ENCODE measurements around the gene JUN.

The JUN gene

DNA sequence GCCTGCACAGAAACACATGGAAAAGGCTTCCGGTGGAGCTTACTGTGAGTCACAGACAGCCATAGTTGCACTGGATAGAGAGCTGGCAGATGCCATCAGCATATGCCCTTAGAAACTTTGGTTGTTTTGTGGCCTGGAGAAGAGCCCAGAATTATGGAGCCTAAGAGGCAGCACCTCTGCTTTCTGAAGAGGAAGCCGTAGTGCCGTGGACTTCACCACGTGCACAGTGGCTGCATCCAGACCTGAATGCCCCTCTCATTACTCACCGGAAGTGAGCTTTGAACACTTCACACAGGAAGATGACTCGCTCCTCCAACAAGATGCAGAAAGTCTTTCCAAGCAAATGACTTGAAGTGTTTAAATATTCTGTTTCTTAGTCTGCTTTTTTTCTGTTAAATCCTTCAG is 28.4 kb downstream of the JUN start:
- peak; percentile 76 for DNase-seq (ENCODE audit: low spot score)

GRCh38 chr1:58754683-58755467 is 29.0 kb downstream of the JUN start:
- peak; percentile 52 for DNase-seq (ENCODE audit: low spot score)

DNA sequence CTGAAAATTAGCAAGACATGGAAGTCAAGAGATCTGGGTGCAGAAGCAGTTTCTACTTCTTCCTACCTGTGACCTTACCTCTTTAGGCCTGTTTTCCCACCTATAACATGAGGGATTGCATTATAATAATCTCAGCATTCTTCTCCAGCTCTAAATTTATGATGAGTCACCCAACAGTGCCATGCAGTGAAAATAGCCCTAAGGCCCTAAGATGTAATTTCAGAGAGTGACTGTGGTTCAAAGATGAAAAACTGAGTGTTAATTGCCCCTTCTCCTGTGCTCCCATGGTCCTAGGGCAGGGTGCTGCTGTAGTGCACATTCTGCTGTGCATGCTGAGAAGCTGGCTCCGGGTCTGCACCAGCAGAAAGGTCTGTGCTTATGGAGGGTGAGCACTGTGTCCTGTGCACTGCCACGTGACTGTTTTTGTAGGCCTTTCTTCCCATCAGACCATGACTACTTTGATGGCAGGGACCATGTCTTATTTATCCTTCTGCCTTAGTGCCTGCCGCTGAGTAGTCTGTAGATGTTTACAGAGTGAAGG is 29.7 kb downstream of the JUN start:
- no peak for DNase-seq (ENCODE audit: low spot score)

DNA sequence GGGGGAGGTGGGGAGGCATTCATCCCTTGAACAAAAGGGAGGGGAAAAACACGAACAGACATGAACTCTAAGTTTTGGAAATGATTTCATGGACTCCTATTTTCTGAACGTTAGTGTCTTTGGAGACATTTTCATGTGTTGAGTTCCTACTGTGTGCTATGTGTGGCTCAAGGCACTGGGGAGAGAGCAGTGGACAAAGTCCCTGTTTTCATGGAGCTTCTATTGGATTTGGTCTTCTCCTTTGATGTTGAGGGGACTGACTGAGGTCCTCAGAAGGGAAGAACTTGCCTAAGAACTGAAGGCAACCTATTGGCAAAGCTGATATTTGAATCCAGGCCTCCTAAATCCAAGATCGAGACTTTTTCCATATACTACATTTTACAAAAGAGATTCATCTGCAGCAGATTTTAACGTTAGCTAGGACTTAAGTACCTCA is 30.4 kb downstream of the JUN start:
- DNase-seq (ENCODE audit: low spot score), result no peak

DNA sequence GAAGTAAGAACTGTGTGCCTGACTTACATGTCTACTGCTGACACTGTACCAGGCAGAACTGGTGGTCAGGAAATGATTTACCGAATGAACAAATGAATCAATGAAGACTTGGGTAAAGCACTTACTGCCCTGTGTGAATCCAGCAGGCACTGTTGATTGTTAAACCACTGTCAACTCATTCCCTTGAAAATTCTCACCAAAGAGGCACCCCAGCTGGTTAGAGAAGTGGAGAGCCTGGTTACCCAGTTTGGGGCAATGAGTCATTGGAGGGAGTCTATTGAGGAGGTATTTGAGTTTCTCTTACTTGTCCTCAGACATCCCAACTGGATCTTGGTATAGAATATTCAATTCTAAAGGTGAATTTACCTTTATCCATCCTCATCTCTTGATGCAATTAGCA is 34.2 kb downstream of the JUN start:
- DNase-seq (ENCODE audit: low spot score), result no peak

GRCh38 chr1:58748666-58749065 is 35.2 kb downstream of the JUN start:
- DNase-seq (ENCODE audit: low spot score), result no peak

DNA sequence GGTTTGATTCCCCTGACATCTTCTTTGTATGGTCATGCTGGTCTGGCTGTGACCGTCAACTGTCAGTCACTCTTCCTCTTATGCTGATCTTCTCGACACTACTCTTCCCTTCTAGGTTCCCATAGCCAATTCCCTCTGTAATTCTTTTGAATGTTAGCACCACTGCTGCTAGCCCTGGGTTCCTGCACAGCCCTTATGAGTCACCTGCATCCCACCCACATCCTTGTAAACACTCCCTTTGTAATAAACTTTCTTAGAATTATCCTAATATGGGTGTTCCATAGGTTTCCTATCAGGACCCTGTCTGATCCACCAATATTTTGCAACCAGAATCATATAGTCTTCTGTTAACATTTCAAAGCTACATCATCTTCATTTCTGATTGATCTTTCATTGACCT is 37.1 kb downstream of the JUN start:
- no peak for DNase-seq (ENCODE audit: low spot score)

DNA sequence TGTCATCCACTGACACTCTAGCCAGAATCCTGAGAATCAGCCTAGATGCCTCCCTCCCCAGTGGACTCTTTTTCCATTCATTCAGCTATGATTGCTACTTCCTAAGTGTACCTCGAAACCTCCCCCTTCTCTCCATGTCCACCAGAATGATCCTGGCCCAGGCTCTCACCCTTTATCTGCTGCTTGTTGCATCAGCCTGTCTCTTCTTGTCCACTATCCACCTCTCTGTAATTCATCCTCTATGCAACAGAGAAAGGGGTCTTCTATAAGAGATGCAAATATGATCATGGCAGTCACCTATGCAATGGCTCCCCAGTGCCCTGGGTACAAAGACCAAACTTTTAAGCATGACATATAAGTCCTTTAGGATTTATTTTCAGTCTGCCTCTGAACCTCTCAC is 37.7 kb downstream of the JUN start:
- no peak for DNase-seq (ENCODE audit: low spot score)

GRCh38 chr1:58745666-58746065 is 38.2 kb downstream of the JUN start:
- DNase-seq (ENCODE audit: low spot score), result no peak

GRCh38 chr1:58745117-58745516 is 38.7 kb downstream of the JUN start:
- DNase-seq (ENCODE audit: low spot score), result no peak

GRCh38 chr1:58741678-58742553 is 41.9 kb downstream of the JUN start:
- no peak for DNase-seq (ENCODE audit: low spot score)

- peak; percentile 71 for DNase-seq (ENCODE audit: low spot score)
Observed at GRCh38 chr1:58739856-58740466, 43.9 kb downstream of the JUN start.

DNA sequence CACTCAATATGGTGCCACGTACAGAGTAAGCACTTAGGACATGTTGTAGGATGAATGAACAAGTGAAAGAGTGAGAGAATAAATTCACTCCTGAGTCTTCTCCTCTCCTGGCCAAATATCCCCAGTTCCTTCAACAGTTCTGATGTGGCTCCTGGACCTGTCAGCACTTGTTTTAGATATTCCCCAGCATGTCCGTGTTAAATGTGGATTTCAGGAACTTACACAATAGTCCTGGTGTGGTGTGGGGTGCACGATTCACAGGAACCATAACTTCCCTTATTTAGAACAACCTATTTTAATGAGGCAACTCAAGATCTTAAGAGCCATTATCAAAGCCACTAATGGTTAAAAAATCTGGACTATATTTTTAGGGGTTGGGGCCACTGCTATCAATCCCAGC is 45.0 kb downstream of the JUN start:
- no peak for DNase-seq (ENCODE audit: low spot score)

- no peak for DNase-seq (ENCODE audit: low spot score)
Observed at GRCh38 chr1:58735586-58735985, 48.3 kb downstream of the JUN start.

DNA sequence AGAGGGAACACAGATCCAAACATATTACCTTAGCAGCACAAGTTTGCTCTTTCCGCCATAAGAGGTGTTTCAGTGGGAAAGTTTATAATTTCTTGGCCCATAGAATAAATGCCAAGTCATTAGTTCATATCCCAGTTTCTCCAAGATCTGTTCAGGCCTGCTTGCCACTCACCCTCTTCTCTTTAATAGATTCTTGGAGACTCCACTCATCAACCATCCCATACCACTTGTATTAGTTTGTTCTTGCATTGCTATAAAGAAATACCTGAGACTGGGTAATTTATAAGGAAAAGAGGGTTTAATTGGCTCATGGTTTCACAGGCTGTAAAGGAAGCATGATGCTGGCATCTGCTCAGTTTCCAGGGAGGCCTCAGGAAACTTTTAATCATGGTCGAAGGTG is 49.2 kb downstream of the JUN start:
- DNase-seq (ENCODE audit: low spot score), result no peak

GRCh38 chr1:58732087-58732775 is 51.6 kb downstream of the JUN start:
- DNase-seq (ENCODE audit: low spot score), result no peak

Measured in activated CD4-positive, alpha-beta T cell treated with anti-CD3 and anti-CD28 coated beads, Interleukin-2, Interleukin-4, amounts not matched to agents 100 ng/mL and 50 ng/mL, durations not matched to agents 16 hours and 8 hours (primary cell).